Caki2 (cell line): Measurements from ENCODE around the gene BMPR1B. TPM values are rescaled to one million over a fixed set of nuclear protein-coding genes. Genes with fewer than 3 reads are reported as not detected.

ENCODE experiments used
- DNase-seq: peaks from one replicate; pipeline ENCODE4 v3.0.0-alpha.2; 2015; ENCODE audit warnings: low read depth
- in situ Hi-C: cut with HindIII; loops from 2 replicates; pipeline ENCODE4 v1.10.0; 2016; ENCODE audit warnings: low sequenced_read_pairs, low pct_unique_long_range_greater_than_20kb, mixed read lengths
- total RNA-seq: library from RNA; depleted of rRNA; stranded (reverse); fragments of >200 nt; shearing (Covaris generic); gene quantifications from 2 replicates; pipeline ENCODE4 v1.2.3, GENCODE V29; 2014; ENCODE audit warnings: low replicate concordance; rRNA removed

The BMPR1B gene
- 1.2 and 3.7 TPM in 2 replicates for total RNA-seq

DNA sequence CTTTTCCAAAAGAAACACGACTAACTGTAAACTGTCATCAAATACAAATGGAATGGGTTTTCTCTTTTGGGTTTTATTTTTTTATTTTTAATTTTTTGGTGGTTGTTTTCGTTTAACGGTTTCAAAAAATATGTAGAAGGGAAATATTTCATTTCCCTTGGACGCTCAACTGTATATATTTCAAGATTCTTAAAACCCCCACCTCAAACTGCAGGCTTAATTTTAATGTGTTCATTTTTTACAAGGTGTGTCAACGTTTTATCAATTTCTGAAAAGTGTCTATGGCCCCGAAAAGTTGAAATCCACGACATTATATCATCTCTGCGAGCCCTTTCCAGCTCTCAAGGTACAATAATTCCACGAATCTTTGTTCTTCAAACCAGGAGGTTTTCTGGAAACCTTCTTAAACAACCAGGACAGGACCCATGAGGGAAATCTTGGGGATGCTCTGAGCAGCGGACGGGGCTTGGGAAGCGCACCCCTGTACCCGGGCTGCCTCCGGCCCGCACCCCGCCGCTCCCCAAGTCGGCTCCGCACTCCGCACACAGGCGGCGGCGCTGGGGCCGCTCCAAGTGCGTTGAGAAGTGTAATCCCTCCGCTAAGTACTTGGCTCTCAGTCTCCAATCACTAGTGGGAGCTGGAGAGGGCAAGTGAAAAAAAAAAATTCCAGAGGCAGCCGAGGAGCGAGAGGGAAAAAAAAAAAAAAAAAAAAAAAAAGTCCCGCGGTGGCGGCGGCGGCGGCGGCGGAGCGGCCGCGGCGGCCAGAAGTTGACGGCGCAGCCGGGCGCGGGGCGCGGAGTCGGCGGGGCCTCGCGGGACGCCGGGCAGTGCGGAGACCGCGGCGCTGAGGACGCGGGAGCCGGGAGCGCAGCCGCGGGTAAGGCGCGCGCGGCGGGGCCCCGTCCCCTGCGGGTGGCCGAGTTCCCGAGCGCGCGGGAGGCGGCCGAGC lies at the start of gene BMPR1B:
Gene BMPR1B (plus strand): TSS at position 764 of the 949 bp plus-strand sequence. CDS start 346,470 bp downstream, outside the sequence.
- in situ Hi-C loops: no loop called here
- DNase-seq: peak; percentile 75

DNA sequence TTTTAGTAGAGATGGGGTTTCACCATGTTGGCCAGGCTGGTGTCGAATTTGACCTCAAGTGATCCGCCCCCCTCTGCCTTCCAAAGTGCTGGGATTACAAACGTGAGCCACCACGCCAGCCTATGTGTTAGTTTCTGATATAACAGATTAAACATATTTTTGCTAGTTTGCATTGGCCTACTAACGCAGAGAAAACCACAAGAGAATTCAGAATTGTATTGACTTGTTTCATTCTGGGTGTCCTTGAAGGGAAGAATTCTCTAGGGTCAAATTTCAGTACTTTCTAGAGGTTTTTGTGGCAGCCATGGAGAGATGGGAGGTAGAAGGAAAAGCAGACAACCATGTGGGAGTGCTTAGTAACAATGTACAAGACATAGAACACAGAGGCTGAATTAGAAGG lies 46.1 kb upstream of the BMPR1B start:
- no peak for DNase-seq
- in situ Hi-C loops: no loop called here

DNA sequence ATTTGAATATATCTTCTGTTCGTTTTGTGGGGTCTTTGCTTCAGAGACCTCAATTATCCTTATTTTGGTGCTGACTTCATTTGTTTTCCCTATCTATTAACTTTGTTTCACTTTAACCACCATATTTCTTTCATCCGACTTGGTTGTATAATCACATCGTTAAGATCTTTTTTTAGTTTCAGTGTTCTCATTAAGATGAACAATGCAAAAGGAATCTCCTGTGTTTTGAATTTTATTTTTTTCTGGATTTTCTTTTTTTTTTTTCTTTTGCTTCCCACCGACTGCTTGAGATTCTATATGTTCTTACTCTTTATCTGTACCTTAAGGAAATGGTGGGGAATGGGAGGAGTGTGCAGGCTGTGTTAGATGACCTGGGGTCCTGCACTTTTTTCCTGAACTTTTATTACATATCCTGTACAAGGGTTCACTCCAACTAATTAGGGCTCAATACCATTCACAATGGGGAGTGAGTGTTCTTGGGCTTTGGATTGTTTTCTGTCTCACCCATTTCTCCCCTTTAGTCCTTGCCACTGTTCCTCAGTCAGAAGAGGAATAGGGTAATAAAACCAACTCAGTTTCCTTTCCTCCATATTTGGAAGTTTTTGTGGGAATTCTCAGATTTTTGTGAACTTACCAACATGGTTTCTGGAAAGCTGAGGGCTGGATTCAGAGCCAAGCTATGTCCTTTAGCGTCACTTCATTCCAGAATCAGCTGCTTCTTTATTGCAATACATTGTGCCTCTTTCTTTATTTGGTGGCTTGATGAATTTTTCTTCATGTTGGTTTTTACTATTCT lies 43.2 kb upstream of the BMPR1B start:
- no peak for DNase-seq
- in situ Hi-C loops: no loop called here

DNA sequence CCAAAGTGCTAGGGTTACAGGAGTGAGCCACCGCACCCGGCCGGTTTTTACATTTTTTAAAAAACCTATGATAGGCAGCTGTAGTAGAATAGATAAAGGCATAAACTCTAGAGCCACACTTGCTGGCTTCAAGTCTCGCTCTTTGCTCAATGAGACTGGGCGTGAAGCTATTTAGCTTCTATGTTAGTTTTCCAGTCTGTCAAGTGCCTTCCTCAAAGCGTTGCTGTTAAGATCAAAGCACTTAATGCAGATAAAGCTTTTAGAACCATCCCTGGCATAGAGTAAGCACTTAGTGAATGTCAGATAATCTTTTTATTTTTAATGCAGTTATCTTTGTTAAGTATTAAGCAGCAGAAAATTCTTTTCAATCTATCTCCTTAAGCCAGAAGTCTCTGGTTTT lies 42.0 kb upstream of the BMPR1B start:
- in situ Hi-C loops: no loop called here
- no peak for DNase-seq

DNA sequence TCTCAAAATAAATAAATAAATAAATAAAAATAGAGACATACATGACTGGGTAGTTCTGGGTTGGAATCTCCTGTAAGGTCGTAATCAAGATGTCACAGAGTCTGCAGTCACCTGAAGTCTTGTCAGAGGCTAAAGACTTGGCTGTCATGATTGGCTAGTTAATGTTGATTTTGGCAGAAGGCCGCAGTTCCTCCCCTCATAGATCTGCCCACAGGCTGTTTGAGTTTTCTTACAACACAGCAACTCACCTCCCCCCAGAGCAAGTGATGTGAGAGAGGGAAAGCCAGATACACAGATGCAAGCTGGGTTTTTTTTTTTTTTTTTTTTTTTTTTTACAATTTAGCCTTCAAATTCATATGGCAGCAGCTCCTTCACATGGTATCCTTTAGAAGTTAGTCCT lies 36.4 kb upstream of the BMPR1B start:
- peak; percentile 48 for DNase-seq
- in situ Hi-C loops: no loop called here

DNA sequence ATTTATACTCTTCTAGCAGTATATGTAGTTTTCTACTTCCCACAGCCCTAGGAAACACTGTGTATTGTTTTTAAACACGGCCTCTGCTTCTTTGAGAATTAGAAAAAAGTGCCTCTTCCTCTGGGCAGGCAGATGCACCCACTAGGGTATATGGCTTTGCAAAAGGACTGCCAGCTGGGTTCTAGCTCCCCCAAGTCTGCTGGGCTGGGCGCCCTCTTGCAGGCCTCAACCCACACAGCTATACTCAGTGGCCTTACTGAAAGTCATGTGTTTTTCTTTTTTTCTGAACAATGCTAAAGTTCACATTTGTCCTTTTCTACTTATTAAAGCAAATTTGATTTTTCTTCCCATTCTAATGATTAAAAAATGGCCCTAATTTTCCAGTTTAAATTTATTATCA lies 35.5 kb upstream of the BMPR1B start:
- DNase-seq: no peak
- in situ Hi-C loops: no loop called here

DNA sequence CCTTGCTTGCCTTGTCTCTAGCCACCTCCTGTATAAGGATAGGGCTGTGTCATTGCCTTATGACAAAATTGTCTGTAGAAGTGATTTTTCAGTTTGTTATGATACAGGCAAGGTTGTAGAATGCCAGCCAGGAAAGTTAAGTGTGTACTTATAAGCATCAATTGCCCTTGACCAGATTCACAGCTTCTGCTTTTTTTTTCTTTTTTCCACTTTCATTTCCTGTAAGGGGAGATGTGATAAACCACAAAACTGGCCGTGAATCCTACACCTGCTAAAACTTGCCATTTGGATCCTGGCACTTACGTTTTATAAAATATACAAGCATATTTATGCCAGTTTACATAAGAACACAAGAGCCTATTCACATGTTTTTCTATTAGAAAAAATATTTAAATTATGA lies 35.0 kb upstream of the BMPR1B start:
- DNase-seq: no peak

DNA sequence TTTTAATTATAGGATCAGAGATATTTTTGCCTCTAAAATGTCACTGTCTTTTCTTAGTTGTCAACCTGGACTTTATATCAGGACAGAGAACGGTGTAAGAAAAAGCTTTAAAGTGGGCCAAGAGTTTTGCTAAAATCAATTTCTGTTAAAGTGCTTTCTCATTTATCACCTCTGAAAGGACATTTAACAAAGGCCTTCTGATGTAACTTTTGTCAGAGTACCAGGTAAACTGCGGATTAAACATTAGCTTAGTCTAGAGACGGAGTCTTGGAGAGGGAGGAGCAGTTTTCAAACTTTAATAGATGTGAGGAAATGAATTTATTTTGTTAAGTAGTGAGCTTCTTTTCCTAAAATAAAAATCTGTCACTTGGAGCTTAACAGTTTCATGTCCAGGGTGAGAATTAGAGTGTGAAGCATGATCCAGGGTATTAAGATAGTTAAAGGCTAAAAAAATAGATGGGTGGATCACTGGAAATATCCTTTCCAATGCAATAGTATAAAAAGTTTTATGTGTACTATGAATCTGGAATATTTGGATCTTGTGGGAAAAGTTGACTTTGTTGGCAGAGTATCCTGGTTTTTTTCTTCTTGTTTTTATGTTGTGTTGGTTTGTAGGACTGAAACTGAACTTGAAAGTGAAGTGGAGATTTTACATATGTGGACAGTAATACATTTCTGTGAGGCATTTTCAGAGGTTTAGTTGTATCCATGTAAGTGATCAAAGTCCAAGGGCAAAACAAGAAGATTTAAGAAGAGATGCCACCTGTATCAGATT lies 33.6 kb upstream of the BMPR1B start:
- in situ Hi-C loops: no loop called here
- peak; percentile 28 for DNase-seq

More for the DNA sequence above, 35.0 kb upstream of the BMPR1B start:
- in situ Hi-C loops: no loop called here

DNA sequence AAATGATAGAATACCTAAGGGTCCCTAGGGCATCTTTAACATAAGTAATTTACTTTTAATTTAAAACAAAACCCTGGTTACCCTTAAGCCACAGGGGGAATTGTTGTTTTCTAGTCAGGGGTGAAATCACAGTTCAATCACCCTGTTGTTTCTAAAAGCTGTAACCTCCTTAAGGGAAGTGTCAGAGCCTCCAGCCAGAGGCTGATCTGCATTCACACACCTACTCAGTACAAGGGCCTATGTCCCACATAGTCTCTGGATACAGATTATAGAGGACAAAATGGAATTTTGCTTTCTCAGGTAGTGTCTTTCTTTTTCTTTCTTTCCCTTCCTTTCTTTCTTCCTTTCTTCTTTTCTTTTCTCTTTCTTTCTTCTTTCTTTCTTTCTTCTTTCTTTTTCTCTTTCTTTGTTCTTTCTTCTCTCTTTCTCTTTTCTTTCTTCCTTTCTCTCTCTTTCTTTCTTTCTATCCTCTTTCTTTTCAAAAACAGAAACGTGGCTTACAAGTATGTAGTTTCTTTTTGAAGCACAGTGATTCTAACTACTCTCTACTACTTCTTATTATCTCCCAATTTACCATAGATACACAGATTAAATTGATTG lies 31.1 kb upstream of the BMPR1B start:
- in situ Hi-C loops: no loop called here
- no peak for DNase-seq

DNA sequence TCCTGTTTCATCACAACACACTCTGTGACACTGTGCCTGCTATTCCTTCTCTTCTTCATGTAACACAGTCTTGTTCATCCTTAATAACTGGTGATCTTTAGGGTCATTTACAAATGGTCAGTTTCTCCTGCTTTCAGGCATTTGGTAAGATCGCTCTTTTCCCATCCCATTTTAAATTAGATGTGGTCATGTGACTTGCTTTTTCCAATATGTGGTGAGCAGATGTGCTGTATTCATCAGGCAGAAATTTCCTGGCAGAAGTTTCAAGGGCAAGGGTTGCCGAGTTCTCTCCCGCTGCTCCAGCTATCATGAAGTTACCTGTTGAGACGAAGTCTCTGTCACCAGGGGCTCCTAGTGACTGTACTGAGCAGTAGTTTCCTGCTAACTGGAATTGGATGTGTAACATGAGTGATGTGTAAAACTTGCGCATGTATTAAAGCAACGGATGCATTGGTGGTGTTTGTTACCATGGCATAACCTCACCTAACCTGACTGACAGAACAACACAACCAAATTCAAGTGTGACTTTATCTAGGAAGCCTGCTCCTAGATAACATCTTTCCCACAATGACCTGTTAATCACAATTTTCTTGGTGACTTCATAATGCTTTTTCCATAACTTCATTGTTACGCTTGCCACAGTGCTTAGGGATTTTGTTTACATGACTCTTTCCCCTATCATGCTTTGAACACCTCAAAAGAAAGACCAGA lies 29.5 kb upstream of the BMPR1B start:
- DNase-seq: no peak
- in situ Hi-C loops: no loop called here

DNA sequence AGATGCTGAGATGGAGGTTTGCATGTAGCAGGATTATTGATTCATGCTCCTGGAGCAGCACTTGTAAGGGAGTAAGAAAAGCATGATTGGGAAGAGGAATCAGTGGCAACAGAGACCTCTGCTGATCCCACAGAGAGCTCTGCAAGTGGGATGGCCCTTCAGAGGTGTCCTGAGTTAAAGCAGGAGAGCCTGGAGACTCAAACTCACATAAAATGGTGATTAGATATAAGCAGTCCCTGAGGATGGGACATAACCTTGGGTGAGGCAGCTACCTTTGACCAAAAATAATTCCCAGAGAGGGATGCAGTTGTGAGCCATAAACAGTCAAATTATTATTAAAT lies 25.4 kb upstream of the BMPR1B start:
- no peak for DNase-seq
- in situ Hi-C loops: no loop called here

DNA sequence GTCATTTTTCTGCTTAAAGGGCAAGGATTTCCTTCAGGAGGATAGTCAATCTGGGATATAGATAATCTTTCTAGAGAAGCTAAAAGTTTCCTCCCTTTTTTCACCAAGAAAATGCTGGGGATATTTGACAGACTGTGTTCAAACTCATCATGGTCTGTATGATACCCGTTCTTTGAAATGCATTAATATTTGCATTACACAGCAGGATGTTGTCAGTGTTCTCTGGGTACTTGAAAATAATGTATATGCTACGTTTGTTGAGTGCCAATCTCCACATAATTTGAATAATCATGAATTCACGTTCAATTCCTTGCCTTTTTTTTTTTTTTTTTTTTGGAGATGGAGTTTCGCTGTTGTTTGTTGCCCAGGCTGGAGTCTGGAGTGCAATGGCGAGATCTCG lies 18.0 kb upstream of the BMPR1B start:
- no peak for DNase-seq
- in situ Hi-C loops: no loop called here

DNA sequence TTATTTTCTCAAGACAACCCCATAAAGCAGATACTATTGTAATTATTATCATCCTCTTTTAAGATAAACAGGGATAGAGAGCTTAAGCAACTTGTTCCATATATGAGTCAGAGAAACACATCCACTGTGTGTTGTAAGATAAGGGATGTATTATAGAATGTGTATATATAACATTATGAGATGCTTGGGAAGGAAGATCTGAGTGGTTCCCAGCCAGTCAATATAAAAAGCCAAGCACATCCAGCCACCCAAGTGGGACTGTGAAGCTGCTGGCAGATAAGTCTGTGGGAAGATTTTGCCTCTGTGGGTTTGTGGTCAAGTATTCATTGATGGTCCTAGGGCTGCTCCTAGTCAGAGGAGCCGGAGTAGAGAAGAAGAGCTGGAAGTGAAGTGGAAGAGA lies 16.5 kb upstream of the BMPR1B start:
- in situ Hi-C loops: no loop called here

DNA sequence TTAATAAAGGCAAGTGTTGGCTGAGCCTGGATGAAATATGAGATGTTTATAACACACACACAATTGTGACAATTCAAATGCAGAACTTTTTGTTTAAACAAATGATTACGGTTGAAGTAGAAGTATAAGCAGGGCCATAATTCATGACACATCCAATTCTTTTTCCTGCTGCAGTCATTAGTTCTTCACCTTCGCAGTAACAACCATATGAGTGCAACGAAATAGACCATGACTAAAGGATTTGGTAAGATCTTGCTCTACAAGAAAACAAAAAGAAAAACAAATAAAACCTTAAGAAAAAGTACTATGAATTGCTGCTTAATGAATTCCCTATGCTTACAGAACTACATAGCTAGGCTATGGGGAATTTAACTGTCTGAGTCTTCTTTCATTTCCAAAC lies 13.9 kb upstream of the BMPR1B start:
- in situ Hi-C loops: no loop called here
- DNase-seq: no peak

More for the DNA sequence above, 16.5 kb upstream of the BMPR1B start:
- no peak for DNase-seq

DNA sequence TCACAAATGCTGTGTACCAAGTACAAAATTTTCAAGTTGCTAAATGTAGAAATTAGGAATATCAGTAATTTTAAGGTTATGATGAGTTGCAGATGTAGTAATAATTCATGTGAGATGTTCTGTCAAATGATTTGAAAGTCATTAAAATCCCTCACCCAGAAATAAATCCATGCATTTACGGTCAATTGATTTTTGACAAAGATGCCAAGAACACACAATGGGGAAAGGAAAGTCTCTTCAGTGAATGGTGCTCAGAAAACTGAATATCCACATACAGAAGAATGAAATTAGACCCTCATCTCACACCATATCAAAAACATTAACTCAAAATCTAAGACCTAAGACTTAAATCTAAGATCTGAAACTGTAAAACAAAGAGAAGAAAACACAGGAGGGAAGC lies 12.9 kb upstream of the BMPR1B start:
- no peak for DNase-seq
- in situ Hi-C loops: no loop called here

DNA sequence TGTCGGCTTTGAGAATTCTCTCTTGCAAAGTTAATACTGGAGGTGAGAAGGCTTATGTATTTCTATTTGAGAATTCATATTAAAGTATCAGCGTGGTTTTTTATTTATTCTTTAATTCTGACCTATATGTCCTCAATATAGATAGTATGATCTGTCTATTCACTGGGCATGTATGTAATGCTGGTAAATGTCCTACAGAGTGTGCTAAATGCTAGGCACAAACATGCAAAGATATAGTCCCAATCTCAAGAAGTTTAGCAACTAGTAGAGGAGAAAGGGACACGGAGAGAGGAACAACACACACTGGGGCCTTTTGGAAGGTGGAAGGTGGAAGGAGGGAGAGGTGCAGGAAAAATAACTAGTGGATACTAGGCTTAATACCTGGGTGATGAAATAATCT lies 11.0 kb upstream of the BMPR1B start:
- no peak for DNase-seq
- in situ Hi-C loops: no loop called here

DNA sequence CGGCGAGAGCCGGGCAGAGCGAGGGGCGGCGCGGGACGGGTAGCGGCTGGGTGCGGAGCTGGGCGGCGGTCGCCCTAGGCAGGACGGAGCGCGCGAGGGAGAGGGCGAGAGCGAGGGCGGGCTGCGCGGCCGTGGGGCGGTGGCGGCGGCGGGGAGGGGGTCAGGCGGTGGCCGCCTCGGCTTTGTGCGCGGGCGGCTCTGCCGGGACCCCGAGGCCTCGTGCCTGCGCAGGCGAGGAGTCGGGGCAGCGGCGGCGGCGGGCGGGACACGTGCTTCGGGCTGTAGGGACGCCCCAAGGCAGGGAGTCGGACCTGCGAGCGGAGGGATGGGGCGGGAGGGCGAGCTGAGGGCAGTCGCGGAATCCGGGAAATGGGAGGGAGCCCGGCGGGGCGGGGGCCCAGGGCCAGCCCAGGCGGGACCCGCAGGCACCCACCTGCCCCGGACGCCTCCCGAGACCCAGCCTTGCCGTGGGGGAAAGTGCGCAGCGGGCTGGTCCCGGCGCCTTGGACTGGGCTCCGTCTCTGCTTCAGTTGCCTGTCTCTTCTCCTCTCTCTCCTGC lies 465 bp downstream of the BMPR1B start:
- DNase-seq: no peak

More for the DNA sequence above, 465 bp downstream of the BMPR1B start:
- in situ Hi-C loops: no loop called here
